ENCODE measurements around the gene NSUN4. TPM values are rescaled to one million over a fixed set of nuclear protein-coding genes. Genes with fewer than 3 reads are reported as not detected.

NSUN4 gene
- total and polyA plus RNA-seq, 9 of the 15 experiments (the other 6 are each of a cell fraction or from before 2014, with no cell fraction given), result 33.4 to 60.2 (median 46.3) TPM

DNA sequence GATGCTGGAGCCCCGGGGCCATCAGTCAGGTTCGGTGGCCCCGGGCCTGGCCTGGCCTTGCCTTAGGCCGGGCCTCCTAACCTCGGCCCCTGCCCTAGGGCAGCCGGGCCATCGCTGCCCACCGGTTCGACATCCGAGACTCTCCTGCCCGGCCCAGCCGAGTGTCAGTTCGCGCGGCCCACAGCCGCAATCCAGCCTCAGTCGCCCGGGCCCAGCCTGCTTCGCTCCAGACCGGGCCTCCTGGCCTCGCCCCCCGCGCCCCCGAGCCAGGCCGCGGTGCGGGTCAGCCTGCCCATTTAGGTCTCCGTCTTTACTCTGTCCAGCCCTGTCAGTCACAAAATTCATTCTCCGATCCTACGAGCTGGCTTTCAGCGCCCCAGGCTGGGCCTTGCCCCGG, 38.0 kb upstream of the NSUN4 start (continued):
- peak; percentile 75; the same call in 1 of the 2 replicates for TF ChIP-seq FOXP1 (CRISPR knock-in tag; IDR thresholded peaks at IDR 0.05)
- TF ChIP-seq, protein P1, sequence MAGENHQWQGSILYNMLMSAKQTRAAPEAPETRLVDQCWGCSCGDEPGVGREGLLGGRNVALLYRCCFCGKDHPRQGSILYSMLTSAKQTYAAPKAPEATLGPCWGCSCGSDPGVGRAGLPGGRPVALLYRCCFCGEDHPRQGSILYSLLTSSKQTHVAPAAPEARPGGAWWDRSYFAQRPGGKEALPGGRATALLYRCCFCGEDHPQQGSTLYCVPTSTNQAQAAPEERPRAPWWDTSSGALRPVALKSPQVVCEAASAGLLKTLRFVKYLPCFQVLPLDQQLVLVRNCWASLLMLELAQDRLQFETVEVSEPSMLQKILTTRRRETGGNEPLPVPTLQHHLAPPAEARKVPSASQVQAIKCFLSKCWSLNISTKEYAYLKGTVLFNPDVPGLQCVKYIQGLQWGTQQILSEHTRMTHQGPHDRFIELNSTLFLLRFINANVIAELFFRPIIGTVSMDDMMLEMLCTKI (IDR thresholded peaks at IDR 0.05; ENCODE audit: partially characterized antibody), result no peak
- TF ChIP-seq, protein P2, sequence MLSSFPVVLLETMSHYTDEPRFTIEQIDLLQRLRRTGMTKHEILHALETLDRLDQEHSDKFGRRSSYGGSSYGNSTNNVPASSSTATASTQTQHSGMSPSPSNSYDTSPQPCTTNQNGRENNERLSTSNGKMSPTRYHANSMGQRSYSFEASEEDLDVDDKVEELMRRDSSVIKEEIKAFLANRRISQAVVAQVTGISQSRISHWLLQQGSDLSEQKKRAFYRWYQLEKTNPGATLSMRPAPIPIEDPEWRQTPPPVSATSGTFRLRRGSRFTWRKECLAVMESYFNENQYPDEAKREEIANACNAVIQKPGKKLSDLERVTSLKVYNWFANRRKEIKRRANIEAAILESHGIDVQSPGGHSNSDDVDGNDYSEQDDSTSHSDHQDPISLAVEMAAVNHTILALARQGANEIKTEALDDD (IDR thresholded peaks at IDR 0.05), result no peak
- no peak for TF ChIP-seq SMAD3 (CRISPR knock-in tag; conservative IDR thresholded peaks at IDR 0.05)
- TF ChIP-seq, protein P3, sequence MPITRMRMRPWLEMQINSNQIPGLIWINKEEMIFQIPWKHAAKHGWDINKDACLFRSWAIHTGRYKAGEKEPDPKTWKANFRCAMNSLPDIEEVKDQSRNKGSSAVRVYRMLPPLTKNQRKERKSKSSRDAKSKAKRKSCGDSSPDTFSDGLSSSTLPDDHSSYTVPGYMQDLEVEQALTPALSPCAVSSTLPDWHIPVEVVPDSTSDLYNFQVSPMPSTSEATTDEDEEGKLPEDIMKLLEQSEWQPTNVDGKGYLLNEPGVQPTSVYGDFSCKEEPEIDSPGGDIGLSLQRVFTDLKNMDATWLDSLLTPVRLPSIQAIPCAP (CRISPR knock-in tag; IDR thresholded peaks at IDR 0.05; ENCODE audit: borderline replicate concordance), result 0 out of 2 replicates have a peak, but pooled peaks have one; percentile 5
- TF ChIP-seq, protein P4, sequence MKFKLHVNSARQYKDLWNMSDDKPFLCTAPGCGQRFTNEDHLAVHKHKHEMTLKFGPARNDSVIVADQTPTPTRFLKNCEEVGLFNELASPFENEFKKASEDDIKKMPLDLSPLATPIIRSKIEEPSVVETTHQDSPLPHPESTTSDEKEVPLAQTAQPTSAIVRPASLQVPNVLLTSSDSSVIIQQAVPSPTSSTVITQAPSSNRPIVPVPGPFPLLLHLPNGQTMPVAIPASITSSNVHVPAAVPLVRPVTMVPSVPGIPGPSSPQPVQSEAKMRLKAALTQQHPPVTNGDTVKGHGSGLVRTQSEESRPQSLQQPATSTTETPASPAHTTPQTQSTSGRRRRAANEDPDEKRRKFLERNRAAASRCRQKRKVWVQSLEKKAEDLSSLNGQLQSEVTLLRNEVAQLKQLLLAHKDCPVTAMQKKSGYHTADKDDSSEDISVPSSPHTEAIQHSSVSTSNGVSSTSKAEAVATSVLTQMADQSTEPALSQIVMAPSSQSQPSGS (CRISPR knock-in tag; IDR thresholded peaks at IDR 0.05), result peak; percentile 72; the same call in 1 of the 2 replicates
- peak; percentile 60; the same call in 1 of the 2 replicates for TF ChIP-seq ZNF263 (CRISPR knock-in tag; IDR thresholded peaks at IDR 0.05; ENCODE audit: borderline replicate concordance)
- TF ChIP-seq ZNF23 (CRISPR knock-in tag; IDR thresholded peaks at IDR 0.05), result no peak
- TF ChIP-seq TEAD2 (tag; IDR thresholded peaks at IDR 0.05), result no peak
- no peak for TF ChIP-seq SMAD2 (IDR thresholded peaks at IDR 0.05; ENCODE audit: low read depth, low read length)
- no peak for TF ChIP-seq TEAD4 (IDR thresholded peaks at IDR 0.05; ENCODE audit: low read length)
- TF ChIP-seq TEAD4 (CRISPR knock-in tag; IDR thresholded peaks at IDR 0.05; ENCODE audit: borderline replicate concordance), result 0 out of 2 replicates have a peak, but pooled peaks have one; percentile 82
- peak; percentile 7; the same call in 1 of the 2 replicates for TF ChIP-seq E2F3 (CRISPR knock-in tag; IDR thresholded peaks at IDR 0.05)
- TF ChIP-seq ZFX (CRISPR knock-in tag; IDR thresholded peaks at IDR 0.05), result peak; percentile 87
- no peak for TF ChIP-seq NCOA4 (IDR thresholded peaks at IDR 0.05; ENCODE audit: partially characterized antibody)
- TF ChIP-seq, protein P5, sequence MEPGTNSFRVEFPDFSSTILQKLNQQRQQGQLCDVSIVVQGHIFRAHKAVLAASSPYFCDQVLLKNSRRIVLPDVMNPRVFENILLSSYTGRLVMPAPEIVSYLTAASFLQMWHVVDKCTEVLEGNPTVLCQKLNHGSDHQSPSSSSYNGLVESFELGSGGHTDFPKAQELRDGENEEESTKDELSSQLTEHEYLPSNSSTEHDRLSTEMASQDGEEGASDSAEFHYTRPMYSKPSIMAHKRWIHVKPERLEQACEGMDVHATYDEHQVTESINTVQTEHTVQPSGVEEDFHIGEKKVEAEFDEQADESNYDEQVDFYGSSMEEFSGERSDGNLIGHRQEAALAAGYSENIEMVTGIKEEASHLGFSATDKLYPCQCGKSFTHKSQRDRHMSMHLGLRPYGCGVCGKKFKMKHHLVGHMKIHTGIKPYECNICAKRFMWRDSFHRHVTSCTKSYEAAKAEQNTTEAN (CRISPR knock-in tag; IDR thresholded peaks at IDR 0.05), result peak; percentile 2; the same call in 1 of the 2 replicates
- TF ChIP-seq ZFP1 (CRISPR knock-in tag; IDR thresholded peaks at IDR 0.05), result no peak
- TF ChIP-seq ZNF140 (CRISPR knock-in tag; IDR thresholded peaks at IDR 0.05), result no peak
- TF ChIP-seq ZNF696 (CRISPR knock-in tag; conservative IDR thresholded peaks at IDR 0.05), result no peak
- TF ChIP-seq RBBP5 (IDR thresholded peaks at IDR 0.05; ENCODE audit: borderline replicate concordance, insufficient read depth, low read length, poor library complexity, severe bottlenecking), result peak; percentile 76
- TF ChIP-seq, protein P6, sequence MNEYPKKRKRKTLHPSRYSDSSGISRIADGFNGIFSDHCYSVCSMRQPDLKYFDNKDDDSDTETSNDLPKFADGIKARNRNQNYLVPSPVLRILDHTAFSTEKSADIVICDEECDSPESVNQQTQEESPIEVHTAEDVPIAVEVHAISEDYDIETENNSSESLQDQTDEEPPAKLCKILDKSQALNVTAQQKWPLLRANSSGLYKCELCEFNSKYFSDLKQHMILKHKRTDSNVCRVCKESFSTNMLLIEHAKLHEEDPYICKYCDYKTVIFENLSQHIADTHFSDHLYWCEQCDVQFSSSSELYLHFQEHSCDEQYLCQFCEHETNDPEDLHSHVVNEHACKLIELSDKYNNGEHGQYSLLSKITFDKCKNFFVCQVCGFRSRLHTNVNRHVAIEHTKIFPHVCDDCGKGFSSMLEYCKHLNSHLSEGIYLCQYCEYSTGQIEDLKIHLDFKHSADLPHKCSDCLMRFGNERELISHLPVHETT (CRISPR knock-in tag; conservative IDR thresholded peaks at IDR 0.05 in 1 of 2, IDR thresholded peaks at IDR 0.05 in 1 of 2), result 0 out of 4 replicates have a peak, but pooled peaks of 1 of the 2 experiments have one; percentile 30
